ENCODE results near the gene EBF4. TPM values are rescaled to one million over a fixed set of nuclear protein-coding genes. Genes with fewer than 3 reads are reported as not detected.

EBF4 gene
- total RNA-seq (2022; extraction: Qiagen RNA extraction) = 2.9 to 4.0 TPM (median 3.0 TPM) in 5 replicates

GRCh38 chr20:2692036-2692885, at the start of gene EBF4:
Gene EBF4 (plus strand): TSS chr20:2692780. CDS start chr20:2693646, 866 bp downstream.

GRCh38 chr20:2651772-2652723, 40.5 kb upstream of the EBF4 start, which contains the start of gene NOP56:
Gene NOP56 (plus strand): TSS chr20:2652632. CDS start chr20:2652661, 29 bp downstream.

GRCh38 chr20:2663887-2664719, 28.5 kb upstream of the EBF4 start, which contains the start of gene IDH3B:
Gene IDH3B (minus strand): TSS chr20:2664216. CDS start chr20:2664188, 28 bp downstream.

GRCh38 chr20:2800521-2801285, 108.1 kb downstream of the EBF4 start, which contains the start of gene CPXM1:
Gene CPXM1 (minus strand): TSS chr20:2800627. CDS start chr20:2800572, 55 bp downstream.

Other genes starting within 250 kb of the EBF4 start
- gene SNRPB, start 222.0 kb upstream of the EBF4 start, total RNA-seq (2022; extraction: Qiagen RNA extraction) = 887 to 1,036 TPM (median 1,008 TPM) in 5 replicates
- gene ZNF343, start 183.9 kb upstream of the EBF4 start, total RNA-seq (2022; extraction: Qiagen RNA extraction) = 11.5 to 13.0 TPM (median 12.4 TPM) in 5 replicates
- gene TMC2, start 156.2 kb upstream of the EBF4 start, total RNA-seq (2022; extraction: Qiagen RNA extraction) = not detected in 5 replicates
- 567 to 662 TPM (median 613 TPM) in 5 replicates for gene NOP56, start 40.1 kb upstream of the EBF4 start, total RNA-seq (2022; extraction: Qiagen RNA extraction)
- gene IDH3B, start 28.6 kb upstream of the EBF4 start, total RNA-seq (2022; extraction: Qiagen RNA extraction) = 128 to 140 TPM (median 137 TPM) in 5 replicates
- gene CPXM1, start 107.8 kb downstream of the EBF4 start, total RNA-seq (2022; extraction: Qiagen RNA extraction) = not detected in 5 replicates
- 0.39 to 0.49 TPM in 2 of 5 replicates, not detected in the others for gene C20orf141, start 122.2 kb downstream of the EBF4 start, total RNA-seq (2022; extraction: Qiagen RNA extraction)
- gene TMEM239, start 123.6 kb downstream of the EBF4 start, total RNA-seq (2022; extraction: Qiagen RNA extraction) = not detected in 5 replicates
- 17.6 to 28.9 TPM (median 26.2 TPM) in 5 replicates for gene PCED1A, start 147.9 kb downstream of the EBF4 start, total RNA-seq (2022; extraction: Qiagen RNA extraction)
- gene VPS16, start 148.0 kb downstream of the EBF4 start, total RNA-seq (2022; extraction: Qiagen RNA extraction) = 24.5 to 36.5 TPM (median 33.8 TPM) in 5 replicates
- 33.7 to 41.1 TPM (median 38.3 TPM) in 5 replicates for gene PTPRA, start 180.7 kb downstream of the EBF4 start, total RNA-seq (2022; extraction: Qiagen RNA extraction)